ENCODE results near the gene ADRM1.

Gene ADRM1

GRCh38 chr20:62284448-62284847 lies 18.3 kb upstream of the ADRM1 start:
- ATAC-seq: no peak
- TF ChIP-seq, protein P1, sequence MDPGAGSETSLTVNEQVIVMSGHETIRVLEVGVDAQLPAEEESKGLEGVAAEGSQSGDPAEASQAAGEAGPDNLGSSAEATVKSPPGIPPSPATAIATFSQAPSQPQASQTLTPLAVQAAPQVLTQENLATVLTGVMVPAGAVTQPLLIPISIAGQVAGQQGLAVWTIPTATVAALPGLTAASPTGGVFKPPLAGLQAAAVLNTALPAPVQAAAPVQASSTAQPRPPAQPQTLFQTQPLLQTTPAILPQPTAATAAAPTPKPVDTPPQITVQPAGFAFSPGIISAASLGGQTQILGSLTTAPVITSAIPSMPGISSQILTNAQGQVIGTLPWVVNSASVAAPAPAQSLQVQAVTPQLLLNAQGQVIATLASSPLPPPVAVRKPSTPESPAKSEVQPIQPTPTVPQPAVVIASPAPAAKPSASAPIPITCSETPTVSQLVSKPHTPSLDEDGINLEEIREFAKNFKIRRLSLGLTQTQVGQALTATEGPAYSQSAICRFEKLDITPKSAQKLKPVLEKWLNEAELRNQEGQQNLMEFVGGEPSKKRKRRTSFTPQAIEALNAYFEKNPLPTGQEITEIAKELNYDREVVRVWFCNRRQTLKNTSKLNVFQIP (CRISPR knock-in tag; IDR thresholded peaks at IDR 0.05; ENCODE audit: borderline replicate concordance, low read depth): no peak
- TF ChIP-seq BACH2 (CRISPR knock-in tag; IDR thresholded peaks at IDR 0.05; ENCODE audit: borderline replicate concordance): no peak
- no peak for TF ChIP-seq ZNF8 (CRISPR knock-in tag; IDR thresholded peaks at IDR 0.05)
- no peak for TF ChIP-seq TSHZ2 (CRISPR knock-in tag; IDR thresholded peaks at IDR 0.05)
- no peak for TF ChIP-seq ZNF565 (CRISPR knock-in tag; conservative IDR thresholded peaks at IDR 0.05; ENCODE audit: low read depth)
- TF ChIP-seq ZC3H10 (CRISPR knock-in tag; IDR thresholded peaks at IDR 0.05): no peak
- no peak for TF ChIP-seq ISL1 (CRISPR knock-in tag; IDR thresholded peaks at IDR 0.05)
- no peak for TF ChIP-seq OSR1 (CRISPR knock-in tag; IDR thresholded peaks at IDR 0.05)
- TF ChIP-seq, protein P2, sequence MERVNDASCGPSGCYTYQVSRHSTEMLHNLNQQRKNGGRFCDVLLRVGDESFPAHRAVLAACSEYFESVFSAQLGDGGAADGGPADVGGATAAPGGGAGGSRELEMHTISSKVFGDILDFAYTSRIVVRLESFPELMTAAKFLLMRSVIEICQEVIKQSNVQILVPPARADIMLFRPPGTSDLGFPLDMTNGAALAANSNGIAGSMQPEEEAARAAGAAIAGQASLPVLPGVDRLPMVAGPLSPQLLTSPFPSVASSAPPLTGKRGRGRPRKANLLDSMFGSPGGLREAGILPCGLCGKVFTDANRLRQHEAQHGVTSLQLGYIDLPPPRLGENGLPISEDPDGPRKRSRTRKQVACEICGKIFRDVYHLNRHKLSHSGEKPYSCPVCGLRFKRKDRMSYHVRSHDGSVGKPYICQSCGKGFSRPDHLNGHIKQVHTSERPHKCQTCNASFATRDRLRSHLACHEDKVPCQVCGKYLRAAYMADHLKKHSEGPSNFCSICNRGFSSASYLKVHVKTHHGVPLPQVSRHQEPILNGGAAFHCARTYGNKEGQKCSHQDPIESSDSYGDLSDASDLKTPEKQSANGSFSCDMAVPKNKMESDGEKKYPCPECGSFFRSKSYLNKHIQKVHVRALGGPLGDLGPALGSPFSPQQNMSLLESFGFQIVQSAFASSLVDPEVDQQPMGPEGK (CRISPR knock-in tag; IDR thresholded peaks at IDR 0.05; ENCODE audit: borderline replicate concordance): no peak
- TF ChIP-seq ZNF70 (CRISPR knock-in tag; IDR thresholded peaks at IDR 0.05): no peak
- no peak for TF ChIP-seq TOX (CRISPR knock-in tag; IDR thresholded peaks at IDR 0.05; ENCODE audit: borderline replicate concordance)
- no peak for TF ChIP-seq CSDC2 (CRISPR knock-in tag; IDR thresholded peaks at IDR 0.05)
- TF ChIP-seq, protein P3, sequence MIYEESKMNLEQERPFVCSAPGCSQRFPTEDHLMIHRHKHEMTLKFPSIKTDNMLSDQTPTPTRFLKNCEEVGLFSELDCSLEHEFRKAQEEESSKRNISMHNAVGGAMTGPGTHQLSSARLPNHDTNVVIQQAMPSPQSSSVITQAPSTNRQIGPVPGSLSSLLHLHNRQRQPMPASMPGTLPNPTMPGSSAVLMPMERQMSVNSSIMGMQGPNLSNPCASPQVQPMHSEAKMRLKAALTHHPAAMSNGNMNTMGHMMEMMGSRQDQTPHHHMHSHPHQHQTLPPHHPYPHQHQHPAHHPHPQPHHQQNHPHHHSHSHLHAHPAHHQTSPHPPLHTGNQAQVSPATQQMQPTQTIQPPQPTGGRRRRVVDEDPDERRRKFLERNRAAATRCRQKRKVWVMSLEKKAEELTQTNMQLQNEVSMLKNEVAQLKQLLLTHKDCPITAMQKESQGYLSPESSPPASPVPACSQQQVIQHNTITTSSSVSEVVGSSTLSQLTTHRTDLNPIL (CRISPR knock-in tag; IDR thresholded peaks at IDR 0.05; ENCODE audit: low read depth): no peak
- no peak for TF ChIP-seq RARB (CRISPR knock-in tag; IDR thresholded peaks at IDR 0.05)
- TF ChIP-seq PPARA (CRISPR knock-in tag; IDR thresholded peaks at IDR 0.05; ENCODE audit: borderline replicate concordance): no peak
- TF ChIP-seq SNAI2 (CRISPR knock-in tag; IDR thresholded peaks at IDR 0.05): no peak
- no peak for TF ChIP-seq CSRNP3 (CRISPR knock-in tag; IDR thresholded peaks at IDR 0.05)
- TF ChIP-seq ZFP30 (CRISPR knock-in tag; IDR thresholded peaks at IDR 0.05): no peak

GRCh38 chr20:62285151-62285550 lies 17.6 kb upstream of the ADRM1 start:
- TF ChIP-seq BACH2 (CRISPR knock-in tag; IDR thresholded peaks at IDR 0.05; ENCODE audit: borderline replicate concordance) (no peak), SNAI2 (CRISPR knock-in tag; IDR thresholded peaks at IDR 0.05) (no peak), CSRNP3 (CRISPR knock-in tag; IDR thresholded peaks at IDR 0.05) (no peak), ARNTL (CRISPR knock-in tag; IDR thresholded peaks at IDR 0.05; ENCODE audit: borderline replicate concordance, low read depth) (no peak), TCF4 (CRISPR knock-in tag; IDR thresholded peaks at IDR 0.05; ENCODE audit: borderline replicate concordance) (no peak), ZNF8 (CRISPR knock-in tag; IDR thresholded peaks at IDR 0.05) (no peak)
- TF ChIP-seq, protein P3 (CRISPR knock-in tag; IDR thresholded peaks at IDR 0.05; ENCODE audit: low read depth): no peak
- no peak for ATAC-seq

All from SK-N-SH treated with all-trans-retinoic acid at 6 μM for 48 hours (cell line).